Fibroblast of lung (primary cell): ENCODE measurements around the gene XYLT1. TPM values are rescaled to one million over a fixed set of nuclear protein-coding genes. Genes with fewer than 3 reads are reported as not detected.
A peak's percentile ranks its signal among the peaks of the same experiment; 100 is the strongest.

Source experiments
- DNase-seq, 2 donors: peaks; one replicate each; pipeline versions ENCODE4 v3.0.0 to v3.0.0-alpha.2; 2010; ENCODE audit warnings: low read depth in 2 of 2
- H2AFZ ChIP-seq: 2 replicates; pipeline ENCODE4 v1.5.1; 2012; ENCODE audit warnings: low read length, control low read depth, inconsistent platforms
- H3K27ac ChIP-seq: 2 replicates; pipeline ENCODE4 v1.5.1; 2011; ENCODE audit warnings: low read length, control low read depth; ENCODE audit not compliant: insufficient read depth
- H3K27me3 ChIP-seq: 2 replicates; pipeline ENCODE4 v1.5.1; 2011; ENCODE audit warnings: mild to moderate bottlenecking, low read length; ENCODE audit not compliant: control insufficient read depth, insufficient read depth
- H3K36me3 ChIP-seq: 2 replicates; pipeline ENCODE4 v1.5.1; 2011; ENCODE audit warnings: low read length; ENCODE audit not compliant: control insufficient read depth, insufficient read depth
- H3K4me1 ChIP-seq: 2 replicates; pipeline ENCODE4 v1.5.1; 2011; ENCODE audit warnings: low read length; ENCODE audit not compliant: control insufficient read depth, insufficient read depth; ENCODE audit errors: extremely low read depth
- H3K4me2 ChIP-seq: 2 replicates; pipeline ENCODE4 v1.5.1; 2011; ENCODE audit warnings: low read length, control low read depth; ENCODE audit not compliant: insufficient read depth; ENCODE audit errors: extremely low read depth
- H3K4me3 ChIP-seq, 4 experiments: fragments of 200-600 bp in 1 of 4; sonication (generic) in 1 of 4; replicated peaks in 1 of 4; 2 replicates each; pipeline ENCODE4 v1.5.1; 2011 to 2016; ENCODE audit warnings: low read length in 4 of 4, low read depth in 3 of 4, mild to moderate bottlenecking in 3 of 4, control low read depth in 2 of 4, inconsistent platforms in 1 of 4, mixed read lengths in 1 of 4; ENCODE audit not compliant: insufficient read depth in 1 of 4; ENCODE audit errors: control extremely low read depth in 1 of 4
- H3K79me2 ChIP-seq: 2 replicates; pipeline ENCODE4 v1.5.1; 2012; ENCODE audit warnings: mild to moderate bottlenecking, low read length, inconsistent platforms; ENCODE audit not compliant: control insufficient read depth, insufficient read depth
- H3K9ac ChIP-seq: 2 replicates; pipeline ENCODE4 v1.5.1; 2011; ENCODE audit warnings: mild to moderate bottlenecking, low read length, control low read depth; ENCODE audit not compliant: insufficient read depth
- H3K9me3 ChIP-seq: 2 replicates; pipeline ENCODE4 v1.5.1; 2012; ENCODE audit warnings: low read depth, low read length; ENCODE audit not compliant: control insufficient read depth, insufficient read depth
- H4K20me1 ChIP-seq: 2 replicates; pipeline ENCODE4 v1.5.1; 2011; ENCODE audit warnings: low read length; ENCODE audit not compliant: control insufficient read depth, insufficient read depth; ENCODE audit errors: extremely low read depth
- EZH2 ChIP-seq: IDR thresholded peaks from 2 replicates; pipeline ENCODE4 v1.5.1; 2012; ENCODE audit warnings: low read length, control low read depth, mild to moderate bottlenecking; ENCODE audit errors: missing control alignments
- polyA plus RNA-seq, 2 donors: library from polyadenylated mRNA; depleted of rRNA in 1 of 2; stranded (reverse) in 1 of 2; unstranded in 1 of 2; fragments of >200 nt; gene quantifications; 2 replicates each; pipeline ENCODE4 v1.2.1, GENCODE V29; 2011 to 2012; ENCODE audit warnings: missing spikeins in 1 of 2
- total RNA-seq: library from RNA; depleted of rRNA; stranded (reverse); fragments of >200 nt; gene quantifications from 2 replicates; pipeline ENCODE4 v1.2.1, GENCODE V29; 2014
- TF ChIP-seq, protein P1 (sequence below), 2 donors: IDR thresholded peaks in 1 of 2; conservative IDR thresholded peaks in 1 of 2; 1 replicate in 1 of 2; 2 replicates in 1 of 2; pipeline ENCODE4 v1.5.1; 2011 to 2012; ENCODE audit warnings: low read length in 2 of 2, control low read depth in 1 of 2, inconsistent platforms in 1 of 2, low read depth in 1 of 2, mild to moderate bottlenecking in 1 of 2

XYLT1 gene
- total and polyA plus RNA-seq, 2 donors (not counting 1 experiment from before 2014, with no cell fraction given), result 9.3 to 21.8 TPM

DNA sequence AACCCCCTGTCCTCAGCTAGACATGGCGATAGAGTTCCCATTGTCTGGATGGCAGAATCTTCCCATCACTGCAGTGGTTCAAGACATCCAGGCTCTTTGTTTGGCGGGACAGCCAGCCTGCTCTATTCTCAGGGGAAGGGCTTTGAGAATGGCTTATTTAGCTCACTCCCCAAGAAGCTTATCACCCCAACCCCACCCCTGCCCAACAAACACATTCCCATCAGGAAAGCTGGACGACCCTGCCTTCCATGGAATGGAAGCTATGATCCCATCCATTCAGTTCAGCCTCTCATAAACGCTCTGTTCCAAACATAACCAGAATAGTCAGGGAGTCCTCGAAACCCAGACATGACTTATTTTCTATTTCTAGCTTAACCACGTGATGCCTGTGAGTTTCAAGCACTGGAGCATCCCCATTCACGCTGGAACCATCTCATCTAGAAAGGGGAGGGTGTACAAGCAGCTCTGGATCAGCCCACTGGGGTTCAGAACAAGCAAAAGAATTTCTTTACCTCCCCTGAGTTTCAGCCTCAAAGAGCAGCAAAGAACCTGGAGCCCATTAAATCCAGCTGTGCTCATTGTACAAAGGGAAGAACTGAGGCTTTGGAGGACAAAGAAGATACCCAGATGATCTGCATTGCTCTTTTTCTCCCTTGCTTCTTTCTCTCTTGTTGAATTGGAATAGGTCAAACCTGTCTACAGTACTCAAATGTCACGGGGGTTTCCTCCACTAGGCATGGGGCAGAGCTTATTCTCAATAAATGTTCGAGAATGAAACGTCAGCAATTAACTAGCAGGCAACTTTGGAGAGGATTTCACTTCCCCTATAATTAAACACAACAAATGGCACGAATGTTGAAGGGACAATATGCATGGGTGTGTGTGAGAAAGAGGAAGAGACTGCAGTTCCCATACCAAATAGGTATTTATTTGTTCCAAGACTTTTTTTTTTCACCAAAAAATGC lies 93.1 kb downstream of the XYLT1 start:
- Histone ChIP-seq H3K9ac (no peak overlapping the region), H2AFZ (no peak overlapping the region), H3K9me3 (no peaks in the 10 kb centered on the region), H3K36me3 (no peaks in the 10 kb centered on the region), H3K4me2 (no peak overlapping the region), H3K27me3 (no peaks in the 10 kb centered on the region), H3K27ac (no peak overlapping the region), H3K4me3 (no peak overlapping the region), H3K4me1 (peaks cover 6% of the 10 kb centered on the region), H3K79me2 (peaks cover 2% of the 10 kb centered on the region), H4K20me1 (peaks cover 2% of the 10 kb centered on the region)
- no peak for TF ChIP-seq EZH2
- TF ChIP-seq, protein P1, sequence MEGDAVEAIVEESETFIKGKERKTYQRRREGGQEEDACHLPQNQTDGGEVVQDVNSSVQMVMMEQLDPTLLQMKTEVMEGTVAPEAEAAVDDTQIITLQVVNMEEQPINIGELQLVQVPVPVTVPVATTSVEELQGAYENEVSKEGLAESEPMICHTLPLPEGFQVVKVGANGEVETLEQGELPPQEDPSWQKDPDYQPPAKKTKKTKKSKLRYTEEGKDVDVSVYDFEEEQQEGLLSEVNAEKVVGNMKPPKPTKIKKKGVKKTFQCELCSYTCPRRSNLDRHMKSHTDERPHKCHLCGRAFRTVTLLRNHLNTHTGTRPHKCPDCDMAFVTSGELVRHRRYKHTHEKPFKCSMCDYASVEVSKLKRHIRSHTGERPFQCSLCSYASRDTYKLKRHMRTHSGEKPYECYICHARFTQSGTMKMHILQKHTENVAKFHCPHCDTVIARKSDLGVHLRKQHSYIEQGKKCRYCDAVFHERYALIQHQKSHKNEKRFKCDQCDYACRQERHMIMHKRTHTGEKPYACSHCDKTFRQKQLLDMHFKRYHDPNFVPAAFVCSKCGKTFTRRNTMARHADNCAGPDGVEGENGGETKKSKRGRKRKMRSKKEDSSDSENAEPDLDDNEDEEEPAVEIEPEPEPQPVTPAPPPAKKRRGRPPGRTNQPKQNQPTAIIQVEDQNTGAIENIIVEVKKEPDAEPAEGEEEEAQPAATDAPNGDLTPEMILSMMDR (conservative IDR thresholded peaks at IDR 0.05 in 1 of 2, IDR thresholded peaks at IDR 0.05 in 1 of 2; ENCODE audit: low read depth in 1 of 2, low read length in 2 of 2), result no peak
- DNase-seq, result peak in 1 of 2 donors; percentile 56

- Histone ChIP-seq H2AFZ (no peak overlapping the region), H3K4me1 (peaks cover 6% of the 10 kb centered on the region), H3K27ac (no peak overlapping the region), H4K20me1 (peaks cover 2% of the 10 kb centered on the region), H3K79me2 (peaks cover 2% of the 10 kb centered on the region), H3K27me3 (no peaks in the 10 kb centered on the region), H3K9me3 (no peaks in the 10 kb centered on the region), H3K9ac (no peak overlapping the region), H3K4me2 (no peak overlapping the region), H3K4me3 (no peak overlapping the region), H3K36me3 (no peaks in the 10 kb centered on the region)
- TF ChIP-seq, protein P1 (conservative IDR thresholded peaks at IDR 0.05 in 1 of 2, IDR thresholded peaks at IDR 0.05 in 1 of 2; ENCODE audit: low read depth in 1 of 2, low read length in 2 of 2), result no peak
- no peak for TF ChIP-seq EZH2
- no peak for DNase-seq
Measured at GRCh38 chr16:17375461-17376304, 95.1 kb downstream of the XYLT1 start.
